HG03558 (cell line): ENCODE measurements around the gene OVOL3.

Source experiments
- ATAC-seq: cut with Tn5 transposase; IDR thresholded peaks from one replicate; pipeline ENCODE4 v1.9.1; 2021; ENCODE audit warnings: moderate number of reproducible peaks; ENCODE audit not compliant: unreplicated experiment; ENCODE audit errors: extremely low read depth

OVOL3 gene

DNA sequence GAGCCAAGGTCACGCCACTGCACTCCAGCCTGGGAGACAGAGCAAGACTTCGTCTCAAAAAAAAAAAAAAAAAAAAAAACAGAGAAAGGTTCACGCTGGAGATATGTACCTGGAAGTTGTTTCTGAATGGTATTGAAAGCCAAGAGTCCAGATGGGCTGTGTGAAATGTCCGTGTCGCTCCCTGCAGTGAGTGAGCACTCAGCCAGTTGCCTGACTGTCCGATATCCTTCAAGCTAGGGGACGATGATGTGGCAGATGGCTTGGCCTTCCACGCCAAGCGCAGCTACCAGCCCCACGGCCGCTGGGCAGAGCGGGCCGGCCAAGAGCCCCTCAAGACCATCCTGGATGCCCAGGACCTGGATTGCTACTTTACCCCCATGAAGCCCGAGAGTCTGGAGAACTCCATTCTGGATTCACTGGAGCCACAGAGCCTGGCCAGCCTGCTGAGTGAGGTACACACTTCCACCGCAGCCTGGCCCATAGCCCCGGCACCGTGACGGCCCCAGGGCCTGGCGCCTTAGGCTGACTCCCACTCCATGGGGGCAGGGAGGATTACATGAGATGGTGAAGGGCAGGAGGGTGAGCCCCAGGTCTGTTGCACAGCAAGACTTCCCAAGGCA is 11.7 kb upstream of the OVOL3 start:
- no peak for ATAC-seq

- no peak for ATAC-seq
Measured at GRCh38 chr19:36100476-36100875, 10.5 kb upstream of the OVOL3 start.

DNA sequence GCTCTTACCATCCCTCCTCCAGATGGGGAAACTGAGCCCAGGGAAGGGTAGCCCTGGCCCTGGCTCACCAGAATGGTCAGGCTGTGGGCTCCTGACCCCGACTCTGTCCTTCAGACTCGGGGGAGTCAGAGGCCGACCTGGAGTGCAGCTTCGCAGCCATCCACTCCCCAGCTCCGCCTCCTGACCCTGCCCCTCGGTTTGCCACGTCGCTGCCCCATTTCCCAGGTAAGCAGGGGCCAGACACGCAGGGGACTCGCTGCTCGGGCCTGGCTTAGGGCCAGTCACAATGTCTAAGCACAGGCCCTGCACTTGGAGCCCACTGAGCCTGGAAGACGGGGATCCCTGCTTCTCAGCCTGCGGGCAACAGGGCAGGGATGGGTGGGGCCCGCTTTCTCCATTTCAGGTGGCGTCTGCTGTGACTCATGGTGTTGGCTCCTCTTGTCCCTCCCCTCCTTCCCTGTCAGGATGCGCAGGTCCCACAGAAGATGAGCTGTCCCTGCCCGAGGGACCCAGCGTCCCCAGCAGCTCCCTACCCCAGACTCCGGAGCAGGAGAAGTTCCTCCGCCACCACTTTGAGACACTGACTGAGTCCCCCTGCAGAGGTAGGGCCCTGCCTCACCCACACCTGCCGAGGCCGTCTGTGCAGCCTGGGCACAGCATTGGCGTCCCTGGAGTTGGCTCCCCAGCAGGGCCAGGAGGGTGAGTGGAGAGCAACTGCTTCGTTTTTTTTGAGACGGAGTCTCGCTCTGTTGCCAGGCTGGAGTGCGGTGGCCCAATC is 9.2 kb upstream of the OVOL3 start:
- no peak for ATAC-seq

DNA sequence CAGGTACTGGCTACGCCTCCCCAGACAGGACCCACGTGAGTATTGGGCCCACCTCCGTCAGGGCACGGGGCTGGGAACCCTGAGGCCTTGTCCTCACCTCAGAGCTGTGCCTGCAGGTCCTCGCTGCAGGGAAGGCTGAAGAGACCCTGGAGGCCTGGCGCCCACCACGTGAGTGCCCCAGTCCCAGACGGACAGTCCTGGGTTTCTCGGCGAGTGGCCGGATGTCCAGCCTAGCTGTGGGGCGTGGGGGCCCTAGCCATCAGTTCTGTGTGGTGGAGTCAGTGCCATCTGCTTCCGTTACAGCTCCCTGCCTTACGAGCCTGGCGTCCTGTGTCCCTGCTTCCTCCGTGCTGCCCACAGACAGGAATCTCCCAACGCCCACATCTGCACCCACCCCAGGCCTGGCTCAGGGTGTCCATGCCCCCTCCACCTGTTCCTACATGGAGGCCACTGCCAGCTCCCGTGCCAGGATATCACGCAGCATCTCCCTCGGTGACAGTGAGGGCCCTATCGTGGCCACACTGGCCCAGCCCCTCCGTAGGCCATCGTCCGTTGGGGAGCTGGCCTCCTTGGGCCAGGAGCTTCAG is 7.8 kb upstream of the OVOL3 start:
- no peak for ATAC-seq

DNA sequence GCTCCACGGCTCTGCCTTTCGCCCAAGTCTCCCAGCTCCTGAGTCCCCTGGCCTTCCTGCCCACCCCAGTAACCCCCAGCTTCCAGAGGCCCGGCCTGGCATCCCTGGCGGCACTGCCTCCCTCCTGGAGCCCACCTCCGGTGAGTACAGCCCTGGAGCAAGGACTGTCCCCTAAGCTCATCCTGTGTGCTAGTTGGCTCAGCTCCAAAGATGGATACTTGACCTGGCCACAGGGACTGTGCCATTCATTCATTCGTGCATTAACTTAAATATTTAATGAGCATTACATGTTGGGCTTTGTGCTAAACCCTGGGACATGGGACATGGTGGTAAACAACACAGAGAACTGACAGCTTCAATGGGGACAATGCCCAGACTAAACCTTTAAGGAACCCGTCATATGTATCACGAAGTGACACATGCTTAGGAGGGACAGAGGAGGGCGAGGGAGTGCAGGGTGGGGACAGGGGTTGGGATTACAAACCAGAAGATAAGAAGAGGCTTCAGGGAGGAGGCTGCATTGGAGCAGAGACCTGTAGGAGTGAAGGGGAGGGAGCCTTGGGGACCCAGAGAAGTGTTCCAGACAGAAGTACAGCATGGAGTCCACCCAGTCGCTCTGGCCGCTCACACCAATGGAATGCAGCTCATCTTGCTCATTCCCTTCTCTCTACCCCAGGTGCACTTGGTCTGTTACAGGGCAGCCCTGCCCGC is 6.9 kb upstream of the OVOL3 start:
- ATAC-seq = no peak

- ATAC-seq = no peak
Measured at GRCh38 chr19:36106441-36106840, 4.5 kb upstream of the OVOL3 start.

DNA sequence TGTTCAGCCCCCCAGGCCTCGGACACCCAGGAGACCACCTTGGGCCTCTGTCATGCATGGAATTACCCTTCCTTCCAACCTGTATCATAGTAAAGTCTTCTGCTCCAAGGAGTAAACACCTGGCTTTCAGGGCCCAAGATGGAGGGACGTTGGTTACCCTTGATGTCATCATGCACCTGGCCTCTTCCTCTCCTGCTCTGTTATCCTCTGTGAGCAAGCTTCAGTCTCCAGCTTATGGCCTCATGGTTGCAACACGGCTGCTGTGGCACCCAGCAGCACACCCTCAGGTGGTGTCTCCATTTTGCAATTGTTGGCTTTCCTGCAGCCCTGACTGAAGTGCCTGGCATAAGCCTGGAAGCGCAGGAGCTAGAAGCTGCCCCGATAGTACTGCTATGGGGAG is 4.0 kb upstream of the OVOL3 start:
- no peak for ATAC-seq

DNA sequence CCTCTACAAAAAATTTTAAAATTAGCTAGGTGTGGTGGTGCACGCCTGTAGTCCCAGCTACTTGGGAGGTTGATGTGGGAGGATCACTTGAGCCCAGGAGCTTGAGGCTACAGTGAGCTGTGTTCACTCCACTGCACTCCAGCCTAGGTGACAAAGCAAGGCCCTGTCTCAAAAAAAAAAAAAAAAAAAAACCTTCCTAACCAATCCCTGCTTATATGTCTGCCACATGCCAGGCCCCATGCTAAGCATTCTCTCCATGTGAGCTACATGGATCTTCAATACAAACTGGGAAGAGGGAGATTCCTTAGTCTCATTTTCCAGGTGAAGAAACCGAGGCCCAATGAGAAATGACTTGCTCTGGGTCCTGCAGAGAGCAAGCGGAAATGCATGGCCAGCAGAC is 2.3 kb upstream of the OVOL3 start:
- ATAC-seq = no peak

DNA sequence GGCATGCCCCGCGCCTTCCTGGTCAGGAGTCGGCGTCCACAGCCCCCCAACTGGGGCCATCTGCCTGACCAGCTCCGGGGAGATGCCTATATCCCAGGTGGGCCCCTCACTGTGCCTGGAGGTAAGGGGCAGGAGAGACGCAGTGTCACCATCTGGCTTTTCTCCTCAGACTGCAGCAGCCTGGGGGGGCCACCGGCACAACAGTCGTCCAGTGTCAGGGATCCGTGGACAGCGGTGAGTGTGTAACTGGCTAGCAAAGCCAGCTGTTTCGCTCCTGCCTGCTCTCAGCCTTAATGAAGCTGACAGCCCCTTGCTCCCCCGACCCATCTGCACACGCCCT is 227 bp downstream of the OVOL3 start:
- no peak for ATAC-seq

- ATAC-seq = no peak
Measured at GRCh38 chr19:36112678-36113077, 1.7 kb downstream of the OVOL3 start.

- ATAC-seq = no peak
Measured at GRCh38 chr19:36113425-36113824, 2.5 kb downstream of the OVOL3 start.

GRCh38 chr19:36113894-36114720 is 3.2 kb downstream of the OVOL3 start:
- ATAC-seq = no peak

GRCh38 chr19:36114721-36115452 is 3.9 kb downstream of the OVOL3 start, which contains the start of gene POLR2I:
Gene POLR2I (minus strand): TSS chr19:36114875. CDS start chr19:36114856, 19 bp downstream.
- peak; percentile 66 for ATAC-seq

DNA sequence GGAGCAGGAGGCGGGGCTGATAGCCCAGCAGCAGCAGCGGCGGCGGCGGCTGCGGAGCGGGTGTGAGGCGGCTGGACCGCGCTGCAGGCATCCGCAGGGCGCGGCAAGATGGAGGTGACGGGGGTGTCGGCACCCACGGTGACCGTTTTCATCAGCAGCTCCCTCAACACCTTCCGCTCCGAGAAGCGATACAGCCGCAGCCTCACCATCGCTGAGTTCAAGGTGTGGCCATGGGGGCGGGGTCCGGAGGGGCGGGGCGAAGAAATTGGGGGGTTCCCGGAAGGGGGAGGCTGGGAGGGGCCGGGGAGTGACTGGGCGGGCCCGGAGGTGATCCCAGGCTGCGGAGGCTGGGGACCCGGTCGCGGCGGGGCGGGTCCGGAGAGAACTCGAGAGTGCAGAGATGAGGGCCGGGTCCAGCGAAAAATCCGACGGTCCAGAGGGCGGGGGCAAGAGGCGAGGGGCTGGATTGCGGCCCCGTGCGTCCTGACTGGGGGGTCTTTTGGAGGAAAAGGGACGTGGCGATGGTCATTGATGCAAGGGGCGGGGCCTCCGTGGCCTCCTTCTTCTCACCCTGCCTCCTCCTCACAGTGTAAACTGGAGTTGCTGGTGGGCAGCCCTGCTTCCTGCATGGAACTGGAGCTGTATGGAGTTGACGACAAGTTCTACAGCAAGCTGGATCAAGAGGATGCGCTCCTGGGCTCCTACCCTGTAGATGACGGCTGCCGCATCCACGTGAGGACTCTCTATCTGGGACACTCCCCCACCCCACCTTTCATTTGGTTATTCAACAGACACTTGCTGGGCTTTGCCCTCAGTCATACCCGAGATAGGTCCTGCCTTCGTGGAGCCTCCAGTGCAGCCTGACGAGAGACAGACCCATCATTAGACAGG is 4.8 kb downstream of the OVOL3 start, which contains the start of gene TBCB:
TBCB (plus strand) TSS at position 16 of the 891 bp plus-strand sequence; CDS start at position 109, 93 bp downstream.
- peak; percentile 5 for ATAC-seq

DNA sequence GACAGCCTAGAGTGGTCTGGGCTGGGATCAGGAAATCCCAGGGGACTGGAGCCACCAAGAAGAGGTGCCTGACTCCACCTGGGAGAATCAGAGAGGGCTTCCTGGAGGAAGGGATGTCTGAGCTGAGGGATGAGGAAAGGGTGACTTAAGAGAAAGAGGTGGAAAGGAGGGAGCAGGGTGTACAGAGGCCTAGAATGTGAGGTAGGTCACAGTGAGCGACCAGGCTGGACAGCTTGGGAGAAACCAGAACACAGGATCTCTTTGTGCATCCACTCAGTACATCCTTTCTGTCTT is 5.3 kb downstream of the OVOL3 start:
- ATAC-seq = no peak

DNA sequence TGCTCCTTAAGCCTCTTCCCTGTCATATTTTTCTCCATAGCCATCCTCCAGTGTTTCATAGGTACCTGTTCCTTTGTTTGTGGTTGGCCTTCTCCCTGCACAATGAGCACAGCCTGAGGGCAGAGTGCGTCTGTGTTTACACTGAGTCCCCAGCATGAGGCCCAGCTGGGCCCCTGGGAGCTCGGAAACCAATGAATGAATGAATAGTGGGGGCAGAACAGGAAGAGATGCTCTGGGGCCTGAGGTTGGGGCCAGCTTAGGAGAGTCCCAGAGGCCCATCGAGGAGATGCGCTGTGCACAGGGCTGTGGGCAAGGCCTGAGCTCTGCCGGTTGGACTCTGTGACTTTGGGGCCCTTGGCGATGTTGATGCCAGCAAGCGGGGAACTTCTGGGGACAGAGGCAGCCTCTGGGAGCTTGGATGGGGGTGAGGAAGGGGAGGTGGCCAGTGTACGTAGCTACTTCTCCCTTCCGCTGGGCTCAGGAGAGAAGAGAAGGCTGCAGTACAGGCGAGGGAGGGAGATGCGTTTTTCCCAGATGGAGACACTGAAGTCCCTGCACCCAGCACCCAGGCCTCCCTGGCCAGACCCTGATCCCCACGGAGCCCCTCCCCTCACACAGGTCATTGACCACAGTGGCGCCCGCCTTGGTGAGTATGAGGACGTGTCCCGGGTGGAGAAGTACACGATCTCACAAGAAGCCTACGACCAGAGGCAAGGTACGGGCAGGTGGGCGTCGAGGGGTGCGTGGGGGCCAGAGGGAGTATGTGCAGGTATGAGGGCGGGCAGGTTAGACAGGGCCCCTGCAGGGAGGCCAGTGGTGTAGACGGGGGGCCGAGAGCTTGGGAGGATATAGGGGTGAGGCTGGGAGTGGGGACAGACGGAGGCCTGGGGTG is 9.4 kb downstream of the OVOL3 start:
- no peak for ATAC-seq

GRCh38 chr19:36120984-36121358 is 10.0 kb downstream of the OVOL3 start:
- ATAC-seq = no peak
